GM04504 (cell line): Measurements from ENCODE around the gene NWD2.
"Not testable (repeated sequence)": the region's sequence is repeated elsewhere in the genome, so short reads cannot be mapped to it uniquely, and the experiment has no call there.

Experiments
- DNase-seq: peaks from one replicate; pipeline ENCODE4 v3.0.0-alpha.2; 2012; ENCODE audit warnings: low read depth

Gene NWD2

GRCh38 chr4:37244583-37245390 is at the start of gene NWD2:
NWD2 (plus strand) TSS chr4:37244743; CDS start chr4:37245068, 325 bp downstream.
- DNase-seq: no peak

- DNase-seq: no peak
Measured at GRCh38 chr4:37197899-37198298, 46.6 kb upstream of the NWD2 start.

- DNase-seq: not testable (repeated sequence)
Measured at GRCh38 chr4:37204740-37205139, 39.8 kb upstream of the NWD2 start.

GRCh38 chr4:37216209-37216608 is 28.3 kb upstream of the NWD2 start:
- DNase-seq: no peak

GRCh38 chr4:37219242-37219641 is 25.3 kb upstream of the NWD2 start:
- DNase-seq: no peak

GRCh38 chr4:37219990-37220389 is 24.6 kb upstream of the NWD2 start:
- no peak for DNase-seq

GRCh38 chr4:37220685-37221084 is 23.9 kb upstream of the NWD2 start:
- DNase-seq: no peak

- no peak for DNase-seq
Measured at GRCh38 chr4:37223732-37224131, 20.8 kb upstream of the NWD2 start.

- no peak for DNase-seq
Measured at GRCh38 chr4:37224854-37225253, 19.7 kb upstream of the NWD2 start.

GRCh38 chr4:37225778-37226177 is 18.8 kb upstream of the NWD2 start:
- DNase-seq: no peak

GRCh38 chr4:37232315-37232714 is 12.2 kb upstream of the NWD2 start:
- no peak for DNase-seq

- DNase-seq: no peak
Measured at GRCh38 chr4:37236165-37236564, 8.4 kb upstream of the NWD2 start.

- DNase-seq: no peak
Measured at GRCh38 chr4:37241647-37242046, 2.9 kb upstream of the NWD2 start.

GRCh38 chr4:37243051-37243450 is 1.5 kb upstream of the NWD2 start:
- no peak for DNase-seq

GRCh38 chr4:37243722-37244582 is 591 bp upstream of the NWD2 start:
- no peak for DNase-seq

- DNase-seq: no peak
Measured at GRCh38 chr4:37245391-37245954, 930 bp downstream of the NWD2 start.

GRCh38 chr4:37246891-37247290 is 2.3 kb downstream of the NWD2 start:
- no peak for DNase-seq

- DNase-seq: no peak
Measured at GRCh38 chr4:37258221-37258620, 13.7 kb downstream of the NWD2 start.

- no peak for DNase-seq
Measured at GRCh38 chr4:37268319-37268718, 23.8 kb downstream of the NWD2 start.

- DNase-seq: no peak
Measured at GRCh38 chr4:37279121-37279520, 34.6 kb downstream of the NWD2 start.

GRCh38 chr4:37279894-37280592 is 35.5 kb downstream of the NWD2 start:
- DNase-seq: no peak

- no peak for DNase-seq
Measured at GRCh38 chr4:37299468-37299867, 54.9 kb downstream of the NWD2 start.
